Stimulated activated CD4-positive, alpha-beta T cell treated with anti-CD3 and anti-CD28 coated beads, Interleukin-2, amount 100 ng/mL, for 4 hours (primary cell): ENCODE results near the gene RAB40B.
A peak's percentile ranks its signal among the peaks of the same experiment; 100 is the strongest.

Experiments
- DNase-seq: peaks from one replicate; pipeline ENCODE4 v3.0.0-alpha.2; 2020; ENCODE audit warnings: low read depth

Gene RAB40B

GRCh38 chr17:82648742-82649331 is 49.7 kb downstream of the RAB40B start:
- DNase-seq: no peak

GRCh38 chr17:82648165-82648668 is 50.3 kb downstream of the RAB40B start, which contains the start of gene WDR45B:
WDR45B (minus strand) TSS chr17:82648444; CDS start chr17:82648340, 104 bp downstream.
- peak; percentile 81 for DNase-seq

- peak; percentile 20 for DNase-seq
Measured at GRCh38 chr17:82647593-82648164, 50.8 kb downstream of the RAB40B start.

GRCh38 chr17:82645516-82645915 is 53.0 kb downstream of the RAB40B start:
- no peak for DNase-seq

GRCh38 chr17:82644148-82644547 is 54.4 kb downstream of the RAB40B start:
- no peak for DNase-seq

GRCh38 chr17:82642022-82642421 is 56.5 kb downstream of the RAB40B start:
- no peak for DNase-seq

GRCh38 chr17:82640036-82640435 is 58.5 kb downstream of the RAB40B start:
- DNase-seq: no peak

- no peak for DNase-seq
Measured at GRCh38 chr17:82639628-82640027, 58.9 kb downstream of the RAB40B start.

- no peak for DNase-seq
Measured at GRCh38 chr17:82638183-82638773, 60.2 kb downstream of the RAB40B start.

- DNase-seq: no peak
Measured at GRCh38 chr17:82636626-82637598, 61.6 kb downstream of the RAB40B start.

- DNase-seq: no peak
Measured at GRCh38 chr17:82633343-82633742, 65.2 kb downstream of the RAB40B start.

- DNase-seq: no peak
Measured at GRCh38 chr17:82632451-82632850, 66.0 kb downstream of the RAB40B start.

GRCh38 chr17:82631544-82631943 is 67.0 kb downstream of the RAB40B start:
- no peak for DNase-seq

GRCh38 chr17:82630212-82630611 is 68.3 kb downstream of the RAB40B start:
- no peak for DNase-seq

- no peak for DNase-seq
Measured at GRCh38 chr17:82629748-82630147, 68.8 kb downstream of the RAB40B start.

GRCh38 chr17:82627405-82627804 is 71.1 kb downstream of the RAB40B start:
- DNase-seq: no peak

GRCh38 chr17:82623707-82624106 is 74.8 kb downstream of the RAB40B start:
- no peak for DNase-seq

GRCh38 chr17:82619641-82620040 is 78.9 kb downstream of the RAB40B start:
- DNase-seq: no peak

- DNase-seq: no peak
Measured at GRCh38 chr17:82619211-82619610, 79.3 kb downstream of the RAB40B start.

- DNase-seq: no peak
Measured at GRCh38 chr17:82616021-82616711, 82.3 kb downstream of the RAB40B start.
